ENCODE data around the gene LTV1.

Gene LTV1

GRCh38 chr6:143884216-143884900 is 41.2 kb downstream of the LTV1 start:
- no peak for DNase-seq

GRCh38 chr6:143885116-143885515 is 42.0 kb downstream of the LTV1 start:
- no peak for DNase-seq

- DNase-seq = no peak
These were observed 51.5 kb downstream of the LTV1 start for GRCh38 chr6:143894655-143895054.

- DNase-seq = no peak
These were observed 53.2 kb downstream of the LTV1 start for GRCh38 chr6:143896126-143896860.

DNA sequence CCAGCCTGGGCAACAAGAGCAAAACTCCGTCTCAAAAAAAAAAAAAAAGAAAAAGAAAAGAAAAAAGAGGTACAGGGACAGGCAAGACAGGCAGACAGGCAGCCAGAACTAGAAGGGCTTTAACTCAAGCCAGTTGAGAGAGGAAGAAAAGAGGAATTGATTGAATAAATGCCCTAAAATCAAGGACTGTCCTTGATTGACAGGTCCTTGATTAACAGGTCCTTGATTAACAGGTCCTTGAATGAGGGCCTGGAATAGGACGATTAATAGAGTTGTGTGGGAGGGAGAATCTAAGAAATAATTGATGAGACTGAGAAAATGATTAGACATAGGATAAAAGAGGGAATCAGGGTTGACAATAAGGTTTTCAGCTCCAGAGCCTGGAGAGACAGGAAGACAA is 57.2 kb downstream of the LTV1 start:
- DNase-seq = no peak

DNA sequence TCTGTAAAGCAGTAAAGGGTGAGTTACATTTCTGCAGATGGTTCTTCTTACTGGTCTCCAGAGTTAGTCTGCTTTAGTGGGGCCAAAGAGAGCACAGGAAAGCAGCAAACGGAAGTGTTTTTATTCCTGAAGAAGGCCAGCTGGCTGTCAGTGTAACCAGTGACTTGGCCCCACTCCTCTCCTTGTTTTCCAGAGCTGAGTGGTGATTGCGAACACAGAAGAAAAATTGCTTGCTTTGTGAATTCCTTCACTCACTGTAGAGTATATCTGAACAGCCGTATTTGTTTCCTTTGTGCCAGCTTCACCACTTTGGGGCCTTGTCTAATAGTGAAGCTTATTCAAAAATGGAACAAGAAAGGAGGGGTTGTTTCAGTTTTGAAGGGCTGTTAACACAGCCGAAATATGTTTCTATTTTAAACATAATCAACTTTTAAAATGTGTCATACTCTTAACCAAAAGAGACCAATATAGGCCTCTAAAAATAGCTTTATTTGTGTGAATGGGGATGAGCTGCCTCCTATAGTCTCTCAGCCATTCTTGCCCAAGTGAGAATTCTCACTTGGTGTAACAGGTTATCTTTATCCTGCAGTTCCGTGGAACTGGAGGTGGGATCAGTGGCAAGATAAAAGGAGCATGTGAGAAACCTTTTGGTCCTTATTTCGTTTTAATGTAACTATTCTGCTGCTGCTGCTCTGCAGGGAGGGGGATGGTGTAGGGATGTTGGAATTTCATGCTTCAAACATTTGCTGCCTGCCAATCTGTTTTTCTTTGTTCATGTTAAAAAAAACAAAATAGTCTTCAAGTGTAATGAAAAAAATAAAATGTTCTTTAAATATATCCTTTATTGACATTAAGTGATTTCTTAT is 59.0 kb downstream of the LTV1 start:
- DNase-seq = peak in 3 of 56 donors; percentile 0 to 3 (median 1)

- no peak for DNase-seq
These were observed 59.7 kb downstream of the LTV1 start for GRCh38 chr6:143902827-143903226.

- DNase-seq = no peak
These were observed 67.9 kb downstream of the LTV1 start for GRCh38 chr6:143911028-143911427.

- no peak for DNase-seq
These were observed 69.5 kb downstream of the LTV1 start for GRCh38 chr6:143912671-143913070.
